ENCODE measurements around the gene SEMA4C.
"Not testable (repeated sequence)": the region's sequence is repeated elsewhere in the genome, so short reads cannot be mapped to it uniquely, and the experiment has no call there.

Gene SEMA4C

GRCh38 chr2:96865654-96866053, 4.2 kb downstream of the SEMA4C start:
- DNase-seq: no peak

GRCh38 chr2:96864343-96865091, 5.4 kb downstream of the SEMA4C start:
- DNase-seq: no peak

- no peak for DNase-seq
Measured at GRCh38 chr2:96863575-96864342, 6.1 kb downstream of the SEMA4C start.

GRCh38 chr2:96863056-96863455, 6.8 kb downstream of the SEMA4C start:
- DNase-seq: not testable (repeated sequence)

GRCh38 chr2:96861074-96861473, 8.8 kb downstream of the SEMA4C start:
- DNase-seq: no peak

- DNase-seq: peak in 1 of 3 donors; percentile 24
Measured at GRCh38 chr2:96860065-96861029, 9.5 kb downstream of the SEMA4C start.

- no peak for DNase-seq
Measured at GRCh38 chr2:96859681-96860064, 10.2 kb downstream of the SEMA4C start.

- DNase-seq: no peak
Measured at GRCh38 chr2:96859099-96859649, 10.7 kb downstream of the SEMA4C start.

GRCh38 chr2:96857667-96858372, 12.1 kb downstream of the SEMA4C start, which contains the start of gene ANKRD39:
Gene ANKRD39, minus strand, starts transcription at chr2:96858016. Its CDS starts 29 bp downstream, at chr2:96857987.
- DNase-seq: peak; percentile 99 to 100 (median 100)

- peak; percentile 41 to 51 (median 46) for DNase-seq
Measured at GRCh38 chr2:96856776-96857666, 12.9 kb downstream of the SEMA4C start.

GRCh38 chr2:96853321-96853720, 16.6 kb downstream of the SEMA4C start:
- DNase-seq: no peak

- no peak for DNase-seq
Measured at GRCh38 chr2:96852667-96853066, 17.2 kb downstream of the SEMA4C start.

- no peak for DNase-seq
Measured at GRCh38 chr2:96848264-96848663, 21.6 kb downstream of the SEMA4C start.

GRCh38 chr2:96847586-96847985, 22.3 kb downstream of the SEMA4C start:
- no peak for DNase-seq

GRCh38 chr2:96846825-96847224, 23.1 kb downstream of the SEMA4C start:
- DNase-seq: no peak

GRCh38 chr2:96844405-96844808, 25.5 kb downstream of the SEMA4C start:
- DNase-seq: no peak

- no peak for DNase-seq
Measured at GRCh38 chr2:96843538-96844268, 26.2 kb downstream of the SEMA4C start, which contains the start of gene ANKRD23. Gene ANKRD23, minus strand, starts transcription at chr2:96844021. Its CDS starts 29 bp downstream, at chr2:96843992.

- no peak for DNase-seq
Measured at GRCh38 chr2:96842600-96842999, 27.3 kb downstream of the SEMA4C start.

- DNase-seq: peak in 1 of 3 donors; percentile 18
Measured at GRCh38 chr2:96841701-96842495, 28.0 kb downstream of the SEMA4C start.
